ENCODE data around the gene SCN1A. TPM values are rescaled to one million over a fixed set of nuclear protein-coding genes. Genes with fewer than 3 reads are reported as not detected.

The SCN1A gene
- total and polyA plus RNA-seq, 2 experiments from 2014 or later, result under 0.01 TPM; not detected in 1

DNA sequence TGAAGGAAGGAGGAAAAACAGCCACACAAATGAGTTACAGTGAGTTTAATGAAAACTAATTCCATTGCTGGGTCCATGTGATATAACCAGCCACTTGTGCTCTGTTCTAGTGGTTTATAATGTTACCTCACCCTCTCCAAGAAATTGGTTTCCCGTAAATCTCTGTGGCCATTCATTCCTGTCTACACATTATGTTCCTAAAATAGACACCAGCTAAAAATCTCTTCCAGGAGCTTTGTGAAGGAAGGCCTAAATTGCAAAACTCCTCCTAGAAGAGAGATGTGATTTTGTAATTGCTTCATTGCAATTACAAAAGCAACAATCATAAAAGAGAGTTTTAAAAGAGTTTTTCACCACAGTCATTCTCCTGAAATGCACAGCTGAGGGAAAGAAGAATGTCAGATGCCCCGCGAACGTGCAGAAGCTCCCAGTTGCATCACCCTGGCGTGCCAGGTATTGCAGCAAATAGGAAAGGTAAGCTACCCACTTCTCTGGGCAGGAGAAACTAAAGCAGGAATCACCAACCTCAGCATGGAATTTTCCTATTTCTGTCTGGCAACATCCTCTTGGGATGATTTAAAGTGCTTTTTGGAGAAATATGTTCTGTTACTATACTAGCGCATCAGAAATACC, 1.7 kb downstream of the SCN1A start:
- Histone ChIP-seq H3K27me3 (peaks cover 2% of the 10 kb centered on the region), H3K4me3 (no peak overlapping the region), H3K36me3 (no peaks in the 10 kb centered on the region), H3K9me3 (ENCODE audit: low read depth) (no peaks in the 10 kb centered on the region), H3K4me1 (ENCODE audit: low read depth) (peaks cover 6% of the 10 kb centered on the region), H3K27ac (no peak overlapping the region)
- no peak for TF ChIP-seq CTCF (IDR thresholded peaks at IDR 0.05; ENCODE audit: low read depth, low read length)
- DNase-seq (ENCODE audit: low read depth in 1 of 2, low spot score in 1 of 2), result peak in 1 of 2 donors; percentile 76

GRCh38 chr2:166125557-166125956, 2.3 kb downstream of the SCN1A start:
- Histone ChIP-seq H3K36me3 (no peaks in the 10 kb centered on the region), H3K27me3 (peaks cover 2% of the 10 kb centered on the region), H3K4me3 (no peak overlapping the region), H3K4me1 (ENCODE audit: low read depth) (peaks cover 6% of the 10 kb centered on the region), H3K9me3 (ENCODE audit: low read depth) (no peaks in the 10 kb centered on the region), H3K27ac (no peak overlapping the region)
- DNase-seq (ENCODE audit: low read depth in 1 of 2, low spot score in 1 of 2), result no peak
- TF ChIP-seq CTCF (IDR thresholded peaks at IDR 0.05; ENCODE audit: low read depth, low read length), result no peak

DNA sequence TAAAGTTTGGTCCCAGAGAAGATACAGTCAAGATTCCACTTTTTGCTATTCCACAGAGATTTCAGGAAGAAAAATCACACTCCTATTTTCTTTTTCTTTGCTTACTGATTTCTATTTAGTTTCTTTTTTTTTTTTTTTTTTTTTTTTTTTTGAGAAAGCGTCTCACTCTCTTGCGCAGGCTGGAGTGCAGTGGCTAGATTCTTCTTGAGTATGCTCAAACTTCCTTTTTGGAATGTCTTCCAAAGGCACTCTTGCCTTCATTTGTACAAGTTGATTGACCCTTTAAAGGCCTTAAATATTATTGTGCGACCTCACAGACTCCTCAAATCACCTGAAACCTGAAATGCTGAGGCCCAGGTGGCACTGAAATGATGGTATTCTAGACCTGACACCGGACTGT, 9.6 kb downstream of the SCN1A start:
- no peak overlapping the region for H3K4me3 ChIP-seq
- no peak for DNase-seq (ENCODE audit: low read depth in 1 of 2, low spot score in 1 of 2)
- no peak overlapping the region for H3K27ac ChIP-seq
- H3K27me3 ChIP-seq, result no peaks in the 10 kb centered on the region
- no peaks in the 10 kb centered on the region for H3K4me1 ChIP-seq (ENCODE audit: low read depth)
- no peak for TF ChIP-seq CTCF (IDR thresholded peaks at IDR 0.05; ENCODE audit: low read depth, low read length)
- H3K36me3 ChIP-seq, result no peaks in the 10 kb centered on the region
- H3K9me3 ChIP-seq (ENCODE audit: low read depth), result no peaks in the 10 kb centered on the region

GRCh38 chr2:166117491-166117890, 10.3 kb downstream of the SCN1A start:
- no peaks in the 10 kb centered on the region for H3K27me3 ChIP-seq
- H3K4me1 ChIP-seq (ENCODE audit: low read depth), result no peaks in the 10 kb centered on the region
- DNase-seq (ENCODE audit: low read depth in 1 of 2, low spot score in 1 of 2), result no peak
- TF ChIP-seq CTCF (IDR thresholded peaks at IDR 0.05; ENCODE audit: low read depth, low read length), result no peak
- H3K9me3 ChIP-seq (ENCODE audit: low read depth), result no peaks in the 10 kb centered on the region
- H3K27ac ChIP-seq, result no peak overlapping the region
- no peaks in the 10 kb centered on the region for H3K36me3 ChIP-seq
- no peak overlapping the region for H3K4me3 ChIP-seq

- no peaks in the 10 kb centered on the region for H3K4me1 ChIP-seq (ENCODE audit: low read depth)
- no peak overlapping the region for H3K27ac ChIP-seq
- no peak for DNase-seq (ENCODE audit: low read depth in 1 of 2, low spot score in 1 of 2)
- H3K9me3 ChIP-seq (ENCODE audit: low read depth), result no peaks in the 10 kb centered on the region
- no peak for TF ChIP-seq CTCF (IDR thresholded peaks at IDR 0.05; ENCODE audit: low read depth, low read length)
- H3K36me3 ChIP-seq, result no peaks in the 10 kb centered on the region
- H3K4me3 ChIP-seq, result no peak overlapping the region
- H3K27me3 ChIP-seq, result no peaks in the 10 kb centered on the region
Observed at GRCh38 chr2:166115589-166115988, 12.2 kb downstream of the SCN1A start.
